ENCODE measurements around the gene TXK. TPM values are rescaled to one million over a fixed set of nuclear protein-coding genes. Genes with fewer than 3 reads are reported as not detected.

TXK gene
- total and polyA plus RNA-seq, 10 of the 15 experiments (the other 5 are each of a cell fraction or from before 2014, with no cell fraction given): 0.44 to 2.9 (median 1.4) TPM

DNA sequence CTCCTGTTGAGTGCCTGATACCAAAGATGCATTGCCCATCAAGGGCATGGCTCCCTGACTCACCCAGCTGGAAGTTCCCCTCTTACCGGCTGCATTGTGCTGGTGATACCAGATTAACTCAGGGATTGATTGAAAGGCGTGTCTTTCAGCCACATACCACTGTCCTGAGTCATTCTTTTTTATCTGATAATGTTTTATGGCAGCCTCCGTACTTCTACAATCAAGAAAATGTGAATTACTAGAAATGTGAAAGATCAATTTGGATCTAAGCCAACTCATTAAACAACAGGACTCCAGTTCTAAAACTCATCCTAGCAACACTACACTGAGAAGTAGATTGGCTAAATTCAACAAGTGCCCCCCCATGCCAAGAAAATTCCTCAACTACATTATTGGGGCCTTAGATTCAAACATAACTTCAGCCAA lies 40.0 kb downstream of the TXK start (continued):
- TF ChIP-seq, protein P1, sequence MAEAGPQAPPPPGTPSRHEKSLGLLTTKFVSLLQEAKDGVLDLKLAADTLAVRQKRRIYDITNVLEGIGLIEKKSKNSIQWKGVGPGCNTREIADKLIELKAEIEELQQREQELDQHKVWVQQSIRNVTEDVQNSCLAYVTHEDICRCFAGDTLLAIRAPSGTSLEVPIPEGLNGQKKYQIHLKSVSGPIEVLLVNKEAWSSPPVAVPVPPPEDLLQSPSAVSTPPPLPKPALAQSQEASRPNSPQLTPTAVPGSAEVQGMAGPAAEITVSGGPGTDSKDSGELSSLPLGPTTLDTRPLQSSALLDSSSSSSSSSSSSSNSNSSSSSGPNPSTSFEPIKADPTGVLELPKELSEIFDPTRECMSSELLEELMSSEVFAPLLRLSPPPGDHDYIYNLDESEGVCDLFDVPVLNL (IDR thresholded peaks at IDR 0.05; ENCODE audit: low read depth, low read length): no peak

DNA sequence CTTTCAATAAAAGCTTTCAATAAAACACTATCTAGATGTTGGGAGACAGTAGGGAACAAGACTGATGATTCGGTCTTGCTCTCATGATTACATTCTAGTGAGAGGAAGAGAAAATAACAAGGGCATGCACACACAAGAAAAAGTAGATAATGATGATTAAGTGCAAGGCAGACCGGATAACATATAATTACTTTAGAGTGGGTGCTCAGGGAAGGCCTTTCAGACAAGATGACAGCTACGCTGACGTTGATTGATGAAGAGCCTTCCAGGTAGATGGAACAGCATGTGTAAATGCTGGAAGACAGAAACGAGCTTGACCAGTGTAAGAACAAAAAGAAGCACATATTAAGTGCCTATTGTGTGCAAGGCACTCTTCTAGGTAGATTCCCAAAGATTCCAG lies 43.4 kb downstream of the TXK start:
- Histone ChIP-seq H3K36me3 (ENCODE audit: control insufficient read depth in 2 of 2, insufficient read depth in 2 of 2, low read length in 1 of 2) (no peaks in the 10 kb centered on the region; a peak in 1 of 4 replicates), H3K4me1 (ENCODE audit: control insufficient read depth, insufficient read depth, low read length) (no peaks in the 10 kb centered on the region; the same call in 1 of the 2 replicates), H3K4me2 (ENCODE audit: control insufficient read depth, insufficient read depth) (no peak overlapping the region), H3K27ac (ENCODE audit: control insufficient read depth, insufficient read depth) (no peak overlapping the region), H3K27me3 (replicated peaks in 1 of 2; ENCODE audit: control insufficient read depth in 2 of 2, insufficient read depth in 2 of 2, low read length in 1 of 2) (no peaks in the 10 kb centered on the region), H4K20me1 (ENCODE audit: control insufficient read depth, insufficient read depth) (no peaks in the 10 kb centered on the region), H3K4me3 (no peak overlapping the region), H3K9ac (ENCODE audit: control insufficient read depth, insufficient read depth, low read length) (no peak overlapping the region), H2AFZ (ENCODE audit: control insufficient read depth, low read depth, low read length) (no peak overlapping the region), H3K79me2 (ENCODE audit: control insufficient read depth, insufficient read depth, low read length) (no peaks in the 10 kb centered on the region), H3K9me3 (replicated peaks; ENCODE audit: control insufficient read depth, insufficient read depth, low read length) (no peaks in the 10 kb centered on the region)
- in situ Hi-C loops (cut with MboI): loop anchor here (10.0 kb wide), 1 partner anchor 386 kb away; no protein-coding TSS in a partner anchor
- CTCF ChIA-PET: interaction anchor here (0.6 to 6.6 kb wide), 6 partner anchors 48 to 436 kb away, joined by 3 to 129 read pairs (median 4); no protein-coding TSS in a partner anchor
- 78% methylated on average over 5 of the region's 5 CpGs for WGBS (ENCODE audit: insufficient coverage, insufficient replicate concordance, low lambda C conversion rate, missing lambda C conversion rate)
- FAIRE-seq (no peak), ATAC-seq (no peak), DNase-seq (ENCODE audit: low read depth, low spot score) (no peak)
- BruUV-seq (replicated peaks): no TSS peak
- SMC1A ChIA-PET (ENCODE audit: uncharacterized antibody, unreplicated experiment): interaction anchor here (0.6 to 1.4 kb wide), 7 partner anchors 18 to 237 kb away, joined by 3 to 5 read pairs (median 3); no protein-coding TSS in a partner anchor
- intact Hi-C loops (cut with micrococcal nuclease; ENCODE audit: unreplicated experiment): no loop called here
- POLR2A ChIA-PET: no interaction called here
- TF ChIP-seq SREBF2 (IDR thresholded peaks at IDR 0.05; ENCODE audit: low read length) (no peak), CHD1 (IDR thresholded peaks at IDR 0.05; ENCODE audit: low read depth, low read length) (no peak), ZNF384 (IDR thresholded peaks at IDR 0.05; ENCODE audit: borderline replicate concordance, low read depth, low read length) (no peak), POU2F2 (IDR thresholded peaks at IDR 0.05; ENCODE audit: borderline replicate concordance, low read depth, low read length) (no peak), CEBPB (IDR thresholded peaks at IDR 0.05; ENCODE audit: borderline replicate concordance in 1 of 2, low read depth in 2 of 2, low read length in 2 of 2) (no peak), ZBED1 (IDR thresholded peaks at IDR 0.05; ENCODE audit: borderline replicate concordance) (no peak), RFX5 (IDR thresholded peaks at IDR 0.05; ENCODE audit: low read depth, low read length) (no peak), DPF2 (IDR thresholded peaks at IDR 0.05) (no peak), MEF2B (IDR thresholded peaks at IDR 0.05; ENCODE audit: partially characterized antibody, poor library complexity, severe bottlenecking) (no peak), NRF1 (conservative IDR thresholded peaks at IDR 0.05; ENCODE audit: low read depth, low read length) (no peak)
- TF ChIP-seq, protein P2, sequence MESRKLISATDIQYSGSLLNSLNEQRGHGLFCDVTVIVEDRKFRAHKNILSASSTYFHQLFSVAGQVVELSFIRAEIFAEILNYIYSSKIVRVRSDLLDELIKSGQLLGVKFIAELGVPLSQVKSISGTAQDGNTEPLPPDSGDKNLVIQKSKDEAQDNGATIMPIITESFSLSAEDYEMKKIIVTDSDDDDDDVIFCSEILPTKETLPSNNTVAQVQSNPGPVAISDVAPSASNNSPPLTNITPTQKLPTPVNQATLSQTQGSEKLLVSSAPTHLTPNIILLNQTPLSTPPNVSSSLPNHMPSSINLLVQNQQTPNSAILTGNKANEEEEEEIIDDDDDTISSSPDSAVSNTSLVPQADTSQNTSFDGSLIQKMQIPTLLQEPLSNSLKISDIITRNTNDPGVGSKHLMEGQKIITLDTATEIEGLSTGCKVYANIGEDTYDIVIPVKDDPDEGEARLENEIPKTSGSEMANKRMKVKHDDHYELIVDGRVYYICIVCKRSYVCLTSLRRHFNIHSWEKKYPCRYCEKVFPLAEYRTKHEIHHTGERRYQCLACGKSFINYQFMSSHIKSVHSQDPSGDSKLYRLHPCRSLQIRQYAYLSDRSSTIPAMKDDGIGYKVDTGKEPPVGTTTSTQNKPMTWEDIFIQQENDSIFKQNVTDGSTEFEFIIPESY (IDR thresholded peaks at IDR 0.05): no peak
- RAD21 ChIA-PET (ENCODE audit: unreplicated experiment): interaction anchor here (1.1 to 3.3 kb wide), 2 partner anchors 56 to 88 kb away, joined by 3 to 17 read pairs; no protein-coding TSS in a partner anchor

Measured in GM12878 (cell line).